ENCODE results near the gene SLC7A7. TPM values are rescaled to one million over a fixed set of nuclear protein-coding genes. Genes with fewer than 3 reads are reported as not detected.
"Not testable (repeated sequence)": the region's sequence is repeated elsewhere in the genome, so short reads cannot be mapped to it uniquely, and the experiment has no call there.

Gene SLC7A7
- total and polyA plus RNA-seq, 2 of the 13 experiments (the other 11 are each of a cell fraction or from before 2014, with no cell fraction given), result 0.13 to 0.63 TPM

- TF ChIP-seq, protein P1, sequence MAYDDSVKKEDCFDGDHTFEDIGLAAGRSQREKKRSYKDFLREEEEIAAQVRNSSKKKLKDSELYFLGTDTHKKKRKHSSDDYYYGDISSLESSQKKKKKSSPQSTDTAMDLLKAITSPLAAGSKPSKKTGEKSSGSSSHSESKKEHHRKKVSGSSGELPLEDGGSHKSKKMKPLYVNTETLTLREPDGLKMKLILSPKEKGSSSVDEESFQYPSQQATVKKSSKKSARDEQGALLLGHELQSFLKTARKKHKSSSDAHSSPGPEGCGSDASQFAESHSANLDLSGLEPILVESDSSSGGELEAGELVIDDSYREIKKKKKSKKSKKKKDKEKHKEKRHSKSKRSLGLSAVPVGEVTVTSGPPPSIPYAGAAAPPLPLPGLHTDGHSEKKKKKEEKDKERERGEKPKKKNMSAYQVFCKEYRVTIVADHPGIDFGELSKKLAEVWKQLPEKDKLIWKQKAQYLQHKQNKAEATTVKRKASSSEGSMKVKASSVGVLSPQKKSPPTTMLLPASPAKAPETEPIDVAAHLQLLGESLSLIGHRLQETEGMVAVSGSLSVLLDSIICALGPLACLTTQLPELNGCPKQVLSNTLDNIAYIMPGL (CRISPR knock-in tag; IDR thresholded peaks at IDR 0.05; ENCODE audit: borderline replicate concordance in 1 of 2, low read depth in 1 of 2), result peak in 1 of 2 experiments; percentile 42; a peak in 1 of 4 replicates
- TF ChIP-seq CHCHD3 (CRISPR knock-in tag; IDR thresholded peaks at IDR 0.05), result no peak
Measured at GRCh38 chr14:22807432-22808087, 7.7 kb downstream of the SLC7A7 start (continued).

DNA sequence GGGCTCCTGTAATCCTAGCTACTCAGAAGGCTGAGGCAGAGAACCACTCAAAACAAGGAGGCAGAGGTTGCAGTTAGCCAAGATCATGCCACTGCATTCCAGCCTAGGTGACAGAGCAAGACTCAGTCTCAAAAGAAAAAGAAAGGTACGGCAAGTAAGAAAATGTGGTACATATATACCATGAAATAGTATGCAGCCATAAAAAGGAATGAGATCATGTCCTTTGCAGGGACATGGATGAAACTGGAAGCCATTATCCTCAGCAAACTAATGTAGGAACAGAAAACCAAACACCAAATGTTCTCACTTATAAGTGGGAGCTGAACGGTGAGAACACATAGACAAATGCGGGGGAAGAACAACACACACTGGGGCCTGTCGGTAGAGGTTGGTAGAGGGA, 10.0 kb downstream of the SLC7A7 start:
- in situ Hi-C loops (cut with HindIII; ENCODE audit: extremely low pct_ligation_motif_present, low pct_unique_long_range_greater_than_20kb); BruUV-seq (replicated peaks); H3K79me2 ChIP-seq (ENCODE audit: insufficient read depth, low read length); DNase-seq (ENCODE audit: low spot score); FAIRE-seq; ATAC-seq; POLR2A ChIA-PET; H3K4me2 ChIP-seq (ENCODE audit: low read depth, low read length); H3K27ac ChIP-seq (ENCODE audit: extremely low read length, insufficient read depth, low read length); H4K20me1 ChIP-seq (ENCODE audit: insufficient read depth, low read length); H3K9ac ChIP-seq (ENCODE audit: insufficient read depth, low read depth, low read length); CTCF ChIA-PET (ENCODE audit: low intra/inter-chr PET ratio, low total read pairs); H3K27me3 ChIP-seq (ENCODE audit: control insufficient read depth in 1 of 2, insufficient read depth in 2 of 2, low read length in 2 of 2); H3K36me3 ChIP-seq (replicated peaks in 1 of 2; ENCODE audit: control insufficient read depth in 1 of 2, insufficient read depth in 2 of 2, low read length in 2 of 2); H3K9me3 ChIP-seq (ENCODE audit: low read length); intact Hi-C loops (cut with micrococcal nuclease; ENCODE audit: unreplicated experiment); H3K4me3 ChIP-seq (replicated peaks in 1 of 3; ENCODE audit: insufficient read depth in 1 of 3, low read depth in 2 of 3, low read length in 3 of 3); H2AFZ ChIP-seq (ENCODE audit: low read length): not testable (repeated sequence)
- H3K4me1 ChIP-seq (ENCODE audit: insufficient read depth, low read length), result peaks cover 34% of the 10 kb centered on the region
- WGBS (ENCODE audit: low lambda C conversion rate), result 81% methylated on average over 4 of the region's 4 CpGs
- 0 out of 2 replicates have a peak, but pooled peaks have one; percentile 23 for TF ChIP-seq FOXO4 (CRISPR knock-in tag; conservative IDR thresholded peaks at IDR 0.05)

Measured in HepG2 (cell line).